GM12872 (cell line): ENCODE measurements around the gene PAF1.

ENCODE experiments used
- CTCF ChIP-seq: IDR thresholded peaks from 3 replicates; pipeline ENCODE4 v1.5.1; 2011; ENCODE audit warnings: low read depth, mild to moderate bottlenecking, low read length, moderate library complexity; ENCODE audit not compliant: insufficient read depth

PAF1 gene

GRCh38 chr19:39411081-39411831 lies 20.4 kb upstream of the PAF1 start:
- TF ChIP-seq CTCF, result no peak

GRCh38 chr19:39410831-39411080 lies 19.9 kb upstream of the PAF1 start:
- no peak for TF ChIP-seq CTCF

- no peak for TF ChIP-seq CTCF
These were observed 19.3 kb upstream of the PAF1 start for GRCh38 chr19:39410017-39410830.

GRCh38 chr19:39409208-39410016 lies 18.5 kb upstream of the PAF1 start:
- TF ChIP-seq CTCF, result no peak

GRCh38 chr19:39408392-39409207 lies 17.7 kb upstream of the PAF1 start:
- no peak for TF ChIP-seq CTCF

GRCh38 chr19:39407660-39408391 lies 16.9 kb upstream of the PAF1 start:
- no peak for TF ChIP-seq CTCF
